Urinary bladder (tissue), 4 donors: ENCODE measurements around the gene ELP6. TPM values are rescaled to one million over a fixed set of nuclear protein-coding genes. Genes with fewer than 3 reads are reported as not detected.
"Not testable (repeated sequence)": the region's sequence is repeated elsewhere in the genome, so short reads cannot be mapped to it uniquely, and the experiment has no call there.

Experiments
- DNase-seq: peaks from one replicate; pipeline ENCODE4 v3.0.0-alpha.2; 2015; ENCODE audit errors: extremely low spot score
- H3K27ac ChIP-seq: one replicate; pipeline ENCODE4 v1.5.1; 2013; ENCODE audit warnings: low read depth, mild to moderate bottlenecking, moderate library complexity
- H3K36me3 ChIP-seq: one replicate; pipeline ENCODE4 v1.6.1; 2013; ENCODE audit warnings: mild to moderate bottlenecking, moderate library complexity; ENCODE audit not compliant: insufficient read depth
- H3K4me1 ChIP-seq: one replicate; pipeline ENCODE4 v1.6.1; 2013; ENCODE audit warnings: mild to moderate bottlenecking, moderate library complexity; ENCODE audit not compliant: insufficient read depth
- H3K4me3 ChIP-seq: one replicate; pipeline ENCODE4 v1.5.1; 2013; ENCODE audit warnings: low read depth, low read length
- WGBS: extraction: QIAGEN DNeasy Blood & Tissue Kit; methylation state at CpG from one replicate; pipeline ENCODE4 v1.1.7; 2013; 5-methylcytosine and 5-hydroxymethylcytosine counted together
- polyA plus RNA-seq: library from polyadenylated mRNA; stranded (reverse); fragments of 200-250 nt; gene quantifications from one replicate; pipeline ENCODE4 v1.2.3, GENCODE V29; 2013
- small RNA-seq: library from RNA; depleted of rRNA; stranded (forward); fragments of <200 nt; gene quantifications from one replicate; pipeline ENCODE3, GENCODE V24; 2014
- total RNA-seq: library from RNA; depleted of rRNA; stranded (reverse); fragments of >200 nt; gene quantifications from one replicate; pipeline ENCODE4 v1.2.3, GENCODE V29; 2014
- donor health status: healthy with polysubstance abuse.
- donor health status: healthy.

ELP6 gene
- total and polyA plus RNA-seq, 2 donors = 18.9 to 30.7 TPM

DNA sequence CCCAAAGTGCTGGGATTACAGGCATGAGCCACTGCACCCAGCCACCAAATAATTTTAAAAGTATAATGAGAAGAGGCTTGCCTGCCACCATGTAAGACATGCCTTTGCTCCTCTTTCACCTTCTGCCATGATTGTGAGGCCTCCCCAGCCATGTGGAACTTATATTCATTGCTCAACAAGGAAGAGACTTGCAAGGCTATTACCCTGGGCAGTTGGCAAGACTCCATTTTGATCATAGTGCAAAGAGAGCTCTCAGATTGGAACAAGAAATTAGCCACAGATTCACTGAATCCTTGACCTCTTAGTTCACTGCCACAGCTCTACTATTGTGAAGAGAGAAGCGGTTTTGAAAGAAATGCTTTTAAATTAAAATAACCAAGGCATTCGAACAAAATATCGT lies 43.9 kb downstream of the ELP6 start:
- DNase-seq = no peak
- peaks cover 1% of the 10 kb centered on the region for H3K4me1 ChIP-seq
- 74% methylated on average over 3 of the region's 3 CpGs for WGBS

DNA sequence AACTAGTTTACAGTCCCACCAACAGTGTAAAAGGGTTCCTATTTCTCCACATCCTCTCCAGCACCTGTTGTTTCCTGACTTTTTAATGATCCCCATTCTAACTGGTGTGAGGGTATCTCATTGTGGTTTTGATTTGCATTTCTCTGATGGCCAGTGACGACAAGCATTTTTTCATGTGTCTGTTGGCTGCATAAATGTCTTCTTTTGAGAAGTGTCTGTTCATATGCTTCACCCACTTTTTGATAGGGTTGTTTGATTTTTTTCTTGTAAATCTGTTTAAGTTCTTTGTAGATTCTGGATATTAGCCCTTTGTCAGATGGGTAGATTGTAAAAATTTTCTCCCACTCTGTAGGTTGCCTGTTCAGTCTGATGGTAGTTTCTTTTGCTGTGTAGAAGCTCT lies 45.2 kb downstream of the ELP6 start:
- not testable (repeated sequence) for H3K27ac ChIP-seq, H3K4me1 ChIP-seq, H3K4me3 ChIP-seq, DNase-seq, H3K36me3 ChIP-seq
- 98% methylated on average over 1 of the region's 1 CpG for WGBS

More for the DNA sequence above, 43.9 kb downstream of the ELP6 start:
- H3K27ac ChIP-seq = no peak overlapping the region
- no peaks in the 10 kb centered on the region for H3K36me3 ChIP-seq
- H3K4me3 ChIP-seq = no peak overlapping the region

DNA sequence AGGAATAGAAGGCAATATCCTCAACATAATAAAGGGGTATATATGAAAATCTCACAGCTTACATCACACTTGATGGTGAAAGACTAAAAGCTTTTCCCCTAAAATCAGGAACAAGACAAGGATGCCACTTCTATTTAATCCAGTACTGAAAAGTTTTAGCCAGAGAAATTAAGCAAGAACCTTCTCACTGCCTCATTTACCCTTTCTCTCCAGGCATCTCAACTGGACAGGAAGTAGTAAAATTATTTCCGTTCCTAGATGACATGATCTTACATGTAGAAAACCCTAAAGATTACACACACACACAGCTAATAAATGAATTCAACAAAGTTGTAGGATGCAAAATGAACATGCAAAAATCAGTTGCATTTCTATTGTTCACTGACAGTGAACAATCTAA lies 48.9 kb downstream of the ELP6 start:
- Histone ChIP-seq H3K27ac (no peak overlapping the region), H3K36me3 (no peaks in the 10 kb centered on the region), H3K4me3 (no peak overlapping the region), H3K4me1 (peaks cover 5% of the 10 kb centered on the region)
- 63% methylated on average over 1 of the region's 1 CpG for WGBS
- DNase-seq = no peak

DNA sequence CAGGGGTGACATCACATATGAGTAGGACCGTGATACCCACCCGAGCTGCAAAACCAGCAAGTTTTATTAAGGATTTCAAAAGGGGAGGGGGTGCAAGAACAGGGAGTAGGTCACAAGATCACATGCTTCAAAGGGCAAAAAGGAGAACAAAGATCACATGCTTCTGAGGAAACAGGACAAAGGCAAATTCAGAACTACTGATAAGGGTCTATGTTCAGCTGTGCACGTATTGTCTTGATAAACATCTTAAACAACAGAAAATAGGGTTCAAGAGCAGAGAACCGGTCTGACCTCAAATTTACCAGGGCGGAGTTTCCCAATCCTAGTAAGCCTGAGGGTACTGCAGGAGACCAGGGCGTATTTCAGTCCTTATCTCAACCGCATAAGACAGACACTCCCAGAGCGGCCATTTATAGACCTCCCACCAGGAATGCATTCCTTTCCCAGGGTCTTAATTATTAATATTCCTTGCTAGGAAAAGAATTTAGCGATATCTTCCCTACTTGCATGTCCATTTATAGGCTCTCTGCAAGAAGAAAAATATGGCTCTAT lies 53.9 kb downstream of the ELP6 start:
- 85% methylated on average over 9 of the region's 9 CpGs for WGBS
- not testable (repeated sequence) for H3K4me3 ChIP-seq, DNase-seq, H3K27ac ChIP-seq, H3K4me1 ChIP-seq, H3K36me3 ChIP-seq

DNA sequence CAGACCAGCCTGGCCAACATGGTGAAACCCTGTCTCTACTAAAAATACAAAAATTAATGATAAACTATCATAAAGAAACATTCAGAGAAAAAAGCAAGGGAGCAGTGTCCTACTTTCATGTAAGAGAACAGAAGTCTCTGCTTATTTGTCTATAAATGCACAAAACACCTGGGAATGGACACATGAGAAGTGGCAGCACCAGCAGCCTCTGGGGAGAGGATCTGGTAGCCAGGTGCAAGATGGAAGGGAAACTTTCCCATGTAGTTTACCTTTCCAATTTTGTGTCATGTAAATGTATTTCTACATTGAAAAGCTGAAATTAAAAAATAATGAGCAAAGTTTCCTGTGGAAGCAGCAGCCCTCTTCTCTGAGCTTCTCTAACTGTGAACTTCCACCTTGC lies 56.5 kb downstream of the ELP6 start:
- no peak overlapping the region for H3K27ac ChIP-seq
- H3K4me3 ChIP-seq = no peak overlapping the region

DNA sequence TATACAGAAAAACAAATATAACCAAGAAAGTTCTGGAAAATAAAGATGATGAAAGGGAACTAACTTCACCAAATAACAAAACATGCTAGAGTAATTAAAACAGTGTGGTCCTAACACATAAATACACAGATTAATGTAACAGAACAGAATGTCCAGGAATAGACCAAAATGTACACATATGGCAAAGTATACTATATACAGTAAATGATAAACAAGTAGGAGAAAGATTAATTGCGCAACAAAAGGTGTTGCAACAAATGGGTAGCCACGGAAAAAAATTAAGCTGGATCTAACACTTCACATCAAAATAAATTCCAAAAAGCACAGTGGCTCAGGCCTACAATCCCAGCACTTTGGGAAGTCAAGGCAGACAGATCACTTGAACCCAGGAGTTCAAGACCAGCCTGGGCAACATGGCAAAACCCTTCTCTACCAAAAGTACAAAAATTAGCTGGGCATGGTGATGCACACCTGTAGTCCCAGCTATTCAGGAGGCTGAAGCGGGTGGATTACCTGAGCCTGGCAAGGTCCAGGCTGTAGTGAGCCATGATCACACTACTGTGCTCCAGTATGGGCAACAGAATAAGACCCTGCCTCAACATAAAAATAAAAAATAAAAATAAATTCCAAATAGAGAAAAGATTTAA lies 57.6 kb downstream of the ELP6 start:
- no peaks in the 10 kb centered on the region for H3K36me3 ChIP-seq
- 78% methylated on average over 3 of the region's 3 CpGs for WGBS
- H3K4me1 ChIP-seq = no peaks in the 10 kb centered on the region
- H3K27ac ChIP-seq = no peak overlapping the region
- no peak overlapping the region for H3K4me3 ChIP-seq
- no peak for DNase-seq

More for the DNA sequence above, 56.5 kb downstream of the ELP6 start:
- no peak for DNase-seq
- Histone ChIP-seq H3K36me3 (no peaks in the 10 kb centered on the region), H3K4me1 (peaks cover 2% of the 10 kb centered on the region)

DNA sequence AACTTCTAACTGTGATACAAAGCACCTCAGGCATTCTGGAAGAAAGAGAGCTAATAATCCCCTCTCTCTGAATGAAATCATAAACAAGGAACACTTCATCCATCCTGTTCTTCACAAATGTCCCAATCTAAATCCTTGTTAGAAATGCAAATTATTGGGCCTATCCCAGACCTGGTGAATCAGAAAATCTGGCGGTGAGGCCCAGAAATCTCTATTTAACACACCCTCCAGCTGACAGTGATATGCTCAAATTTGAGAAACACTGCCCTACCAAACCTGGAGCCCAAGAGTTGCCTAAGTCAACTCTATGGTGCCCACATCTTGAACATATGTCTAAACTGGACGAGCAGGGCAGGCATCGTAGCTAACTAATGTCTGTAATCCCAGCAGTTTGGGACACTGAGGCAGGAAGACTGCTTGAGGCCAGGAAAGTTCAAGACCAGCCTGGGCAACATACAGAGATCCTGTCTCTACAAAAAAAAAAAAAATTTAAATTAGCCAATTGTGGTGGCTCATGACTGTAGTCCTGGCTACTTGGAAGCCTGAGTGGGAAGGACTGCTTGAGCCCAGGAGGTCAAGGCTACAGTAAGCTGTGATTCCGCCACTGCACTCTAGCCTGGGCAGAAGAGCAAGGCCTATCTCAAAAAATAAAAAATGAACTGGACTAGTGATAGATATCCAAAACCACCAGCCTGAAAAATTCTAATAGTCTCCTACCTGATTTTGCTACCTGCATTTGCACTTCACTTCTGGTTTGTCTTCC lies 60.9 kb downstream of the ELP6 start:
- no peak overlapping the region for H3K27ac ChIP-seq
- no peaks in the 10 kb centered on the region for H3K4me1 ChIP-seq

More for the DNA sequence above, 60.9 kb downstream of the ELP6 start:
- WGBS = 94% methylated on average over 4 of the region's 4 CpGs
- no peak overlapping the region for H3K4me3 ChIP-seq
- H3K36me3 ChIP-seq = no peaks in the 10 kb centered on the region
- no peak for DNase-seq

Small RNA genes lying within 50 kb of the gene (small RNA-seq; reads per million reads assigned to genes)
- gene AC099778.2 (not detected), gene RN7SL870P (not detected)

Other genes starting within 250 kb of the ELP6 start
- 4.3 TPM for gene KIF9, start 230.9 kb downstream of the ELP6 start, total RNA-seq
- gene KIF9, start 230.9 kb downstream of the ELP6 start, polyA plus RNA-seq = 11.3 TPM
- gene KLHL18, start 230.8 kb downstream of the ELP6 start, total RNA-seq = 13.1 TPM
- gene KLHL18, start 230.8 kb downstream of the ELP6 start, polyA plus RNA-seq = 11.9 TPM
- 12.4 TPM for gene PTPN23, start 132.7 kb downstream of the ELP6 start, total RNA-seq
- gene PTPN23, start 132.7 kb downstream of the ELP6 start, polyA plus RNA-seq = 21.4 TPM
- 44.5 TPM for gene SCAP, start 37.8 kb downstream of the ELP6 start, total RNA-seq
- 64.4 TPM for gene SCAP, start 37.8 kb downstream of the ELP6 start, polyA plus RNA-seq
- gene CSPG5, start 65.2 kb upstream of the ELP6 start, total RNA-seq = 2.9 TPM
- 0.35 TPM for gene CSPG5, start 65.2 kb upstream of the ELP6 start, polyA plus RNA-seq